K562 (cell line): ENCODE measurements around the gene SCIN. TPM values are rescaled to one million over a fixed set of nuclear protein-coding genes. Genes with fewer than 3 reads are reported as not detected.

Experiments
- ATAC-seq: fragments of 200-7000 bp; cut with Tn5 transposase; 3 replicates; pipeline ENCODE4 v1.9.1; 2020; ENCODE audit warnings: moderate library complexity
- BruUV-seq: library from RNA; stranded (reverse); fragments of 400-500 nt; replicated peaks from 2 replicates; lab custom pipeline; 2021; lab: Mats Ljungman, UMichigan
- CTCF ChIA-PET: fragments of 300-600 bp; formaldehyde crosslinking; extraction: SDS; loops from one replicate; lab custom pipeline; 2021; ENCODE audit warnings: low intra/inter-chr PET ratio; lab: Yijun Ruan, JAX
- POLR2A ChIA-PET: fragments of 300-600, 350-650 bp; sonication (Branson Sonifier 250); formaldehyde crosslinking; extraction: SDS; loops from one replicate; lab custom pipeline; 2021; ENCODE audit warnings: antibody characterized with exemption, inconsistent platforms; lab: Yijun Ruan, JAX
- DNase-seq, 4 experiments: peaks; one replicate each; pipeline versions ENCODE4 v3.0.0 to v3.0.0-alpha.2; 2011 to 2018; ENCODE audit warnings: low spot score in 3 of 4, mixed read lengths in 3 of 4; ENCODE audit errors: extremely low read depth in 1 of 4
- FAIRE-seq: peaks from 2 replicates; lab custom pipeline; 2011; peaks lifted over from hg19 to GRCh38; lab: Jason Lieb, UNC
- H2AFZ ChIP-seq: 2 replicates; pipeline ENCODE4 v1.6.0; 2011; ENCODE audit warnings: low read depth, low read length, control low read depth, inconsistent platforms
- H3K27ac ChIP-seq: fragments of 200-600 bp; 3 replicates; pipeline ENCODE4 v1.8.0; 2011; ENCODE audit warnings: low read depth, mild to moderate bottlenecking, control low read depth, inconsistent platforms, low read length, moderate library complexity, mixed read lengths; ENCODE audit errors: extremely low read depth
- H3K27me3 ChIP-seq, 2 experiments: fragments of 300-600 bp in 1 of 2; 2 replicates in 1 of 2; 3 replicates in 1 of 2; pipeline versions ENCODE4 v1.6.0 to v1.8.0; 2011; ENCODE audit warnings: inconsistent platforms in 2 of 2, low read length in 2 of 2, mild to moderate bottlenecking in 1 of 2, mixed read lengths in 1 of 2, moderate library complexity in 1 of 2; ENCODE audit not compliant: control insufficient read depth in 2 of 2, insufficient read depth in 2 of 2
- H3K36me3 ChIP-seq: fragments of 300-600 bp; 3 replicates; pipeline ENCODE4 v1.8.0; 2011; ENCODE audit warnings: mild to moderate bottlenecking, low read length, inconsistent platforms; ENCODE audit not compliant: control insufficient read depth, insufficient read depth
- H3K4me1 ChIP-seq, 2 experiments: fragments of 200-600 bp in 1 of 2; replicated peaks in 1 of 2; 2 replicates in 1 of 2; 3 replicates in 1 of 2; pipeline versions ENCODE4 v1.5.1 to v1.8.0; 2011; ENCODE audit warnings: inconsistent platforms in 2 of 2, low read length in 2 of 2, mild to moderate bottlenecking in 1 of 2, mixed read lengths in 1 of 2, moderate library complexity in 1 of 2; ENCODE audit not compliant: control insufficient read depth in 2 of 2, insufficient read depth in 2 of 2
- H3K4me2 ChIP-seq: 2 replicates; pipeline ENCODE4 v1.6.1; 2011; ENCODE audit warnings: low read length, control low read depth, inconsistent platforms, mixed read lengths; ENCODE audit not compliant: insufficient read depth
- H3K4me3 ChIP-seq: fragments of 200-600 bp; sonication (generic), shearing (Covaris generic); 2 replicates; pipeline ENCODE4 v1.5.1; 2016; ENCODE audit warnings: control low read depth, inconsistent platforms
- H3K79me2 ChIP-seq: fragments of 200-600 bp; 3 replicates; pipeline ENCODE4 v1.8.0; 2011; ENCODE audit warnings: low read length, inconsistent platforms; ENCODE audit not compliant: control insufficient read depth, insufficient read depth
- H3K9ac ChIP-seq, 2 experiments: 2 replicates each; pipeline versions ENCODE4 v1.6.0 to v1.6.1; 2011; ENCODE audit warnings: low read depth in 2 of 2, low read length in 2 of 2, control low read depth in 1 of 2, inconsistent platforms in 1 of 2, mild to moderate bottlenecking in 1 of 2, mixed read lengths in 1 of 2; ENCODE audit not compliant: insufficient read depth in 1 of 2
- H3K9me1 ChIP-seq: one replicate; pipeline ENCODE4 v1.6.0; 2011; ENCODE audit warnings: inconsistent platforms, mild to moderate bottlenecking, low read length, moderate library complexity; ENCODE audit not compliant: control insufficient read depth, insufficient read depth
- H3K9me3 ChIP-seq: replicated peaks from 2 replicates; pipeline ENCODE4 v1.5.1; 2011; ENCODE audit warnings: low read depth, low read length, inconsistent platforms; ENCODE audit not compliant: control insufficient read depth, insufficient read depth
- H4K20me1 ChIP-seq: replicated peaks from 2 replicates; pipeline ENCODE4 v1.6.1; 2011; ENCODE audit warnings: low read length, inconsistent platforms, mixed read lengths; ENCODE audit not compliant: control insufficient read depth, insufficient read depth
- DACH1 ChIP-seq: fragments of 450-650 bp; IDR thresholded peaks from 2 replicates; pipeline ENCODE4 v1.6.1; 2018; ENCODE audit not compliant: partially characterized antibody
- FOXJ2 ChIP-seq: fragments of 200-800 bp; sonication (Bioruptor generic); IDR thresholded peaks from 2 replicates; pipeline ENCODE4 v1.6.1; 2016; ENCODE audit warnings: missing genetic modification characterization, missing compliant biosample characterization
- LCOR ChIP-seq: sonication (generic); formaldehyde crosslinking; IDR thresholded peaks from 2 replicates; pipeline ENCODE4 v1.8.0; 2022; ENCODE audit warnings: mild to moderate bottlenecking, missing genetic modification reagents
- TCF3 ChIP-seq: sonication (generic); formaldehyde crosslinking; IDR thresholded peaks from 2 replicates; pipeline ENCODE4 v1.4.0; 2020; ENCODE audit warnings: mild to moderate bottlenecking, missing genetic modification reagents
- ZNF740 ChIP-seq, 3 experiments: fragments of 200-800 bp in 1 of 3; sonication (Bioruptor generic) in 1 of 3; sonication (generic) in 1 of 3; formaldehyde crosslinking in 1 of 3; IDR thresholded peaks; 2 replicates each; pipeline versions ENCODE4 v1.6.1 to v1.8.0; 2016 to 2022; ENCODE audit warnings: mild to moderate bottlenecking in 2 of 3, missing compliant biosample characterization in 2 of 3, missing genetic modification characterization in 2 of 3, missing genetic modification reagents in 1 of 3
- WGBS: fragments of 100-300 bp; shearing (Covaris generic); methylation state at CpG from one replicate; pipeline ENCODE4 v1.1.6; 2016; ENCODE audit warnings: low coverage, mixed read lengths; ENCODE audit not compliant: insufficient coverage; ENCODE audit errors: missing lambda C conversion rate; 5-methylcytosine and 5-hydroxymethylcytosine counted together
- in situ Hi-C: fragments of 300-500 bp; cut with MboI; formaldehyde crosslinking; loops from 4 replicates; pipeline ENCODE4 v1.15.0; 2018; ENCODE audit warnings: inconsistent platforms, mixed read lengths
- intact Hi-C: fragments of 100-400 bp; cut with micrococcal nuclease; formaldehyde crosslinking; loops from 2 replicates; pipeline ENCODE4 v1.14.2; 2022
- polyA plus RNA-seq, 8 experiments: library from polyadenylated mRNA; depleted of rRNA in 4 of 8; stranded (reverse) in 5 of 8; unstranded in 3 of 8; fragments of >200 nt; fragmentation: Nextera tagmentation in 2 of 8; fragmentation: Illumina TruSeq in 1 of 8; extraction: Ambion mirVana in 2 of 8; extraction: Trizol in 1 of 8; gene quantifications; 2 replicates each; pipeline versions ENCODE4 v1.2.1 to v1.2.3, GENCODE V29; 2011 to 2014; ENCODE audit warnings: inconsistent platforms in 1 of 8, missing spikeins in 1 of 8
- total RNA-seq, 7 experiments: library from RNA; depleted of rRNA in 6 of 7; stranded (reverse); fragments of >200 nt in 6 of 7; fragmentation: Illumina TruSeq in 2 of 7; extraction: Trizol in 2 of 7; gene quantifications; 2 replicates each; pipeline versions ENCODE4 v1.2.1 to v1.2.3, GENCODE V29; 2011 to 2021; ENCODE audit warnings: low replicate concordance in 1 of 7

Gene SCIN
- total and polyA plus RNA-seq, 9 of the 15 experiments (the other 6 are each of a cell fraction or from before 2014, with no cell fraction given) = 0.67 to 18.2 (median 10.6) TPM

GRCh38 chr7:12583922-12584321, 13.4 kb downstream of the SCIN start:
- Histone ChIP-seq H3K36me3 (no peaks in the 10 kb centered on the region), H3K9ac (no peak overlapping the region), H3K4me2 (no peak overlapping the region), H3K27me3 (no peaks in the 10 kb centered on the region), H3K27ac (no peak overlapping the region), H4K20me1 (no peaks in the 10 kb centered on the region), H3K79me2 (no peaks in the 10 kb centered on the region), H3K4me1 (peaks cover 2 to 36% of the 10 kb centered on the region in 2 experiments; a peak in 4 of 5 replicates), H3K9me3 (peaks cover 4% of the 10 kb centered on the region; the same call in 1 of the 2 replicates), H3K9me1 (no peaks in the 10 kb centered on the region), H3K4me3 (no peak overlapping the region), H2AFZ (no peak overlapping the region)
- 69% methylated on average over 2 of the region's 2 CpGs for WGBS
- no peak for DNase-seq
- ChIA-PET POLR2A (no interaction called here), CTCF (no interaction called here)
- in situ Hi-C loops (no loop called here), intact Hi-C loops (loop anchor here (10.0 kb wide), 1 partner anchor 199 kb away; no protein-coding TSS in a partner anchor)
- no peak for FAIRE-seq
- no peak for ATAC-seq
- TF ChIP-seq LCOR (CRISPR knock-in tag) (no peak), ZNF740 (CRISPR knock-in tag; IDR thresholded peaks at IDR 0.05) (no peak), ZNF740 (tag; IDR thresholded peaks at IDR 0.05) (no peak), DACH1 (no peak), TCF3 (CRISPR knock-in tag) (no peak), FOXJ2 (tag) (peak; percentile 94)
- no TSS peak for BruUV-seq
